Activated CD4-positive, CD25-positive, alpha-beta regulatory T cell treated with anti-CD3 and anti-CD28 coated beads, Interleukin-2, amount 50 U/mL, for 72 hours (primary cell): Measurements from ENCODE around the gene SCAMP1.
"Not testable (repeated sequence)": the region's sequence is repeated elsewhere in the genome, so short reads cannot be mapped to it uniquely, and the experiment has no call there.

Experiments used
- DNase-seq: peaks from one replicate; pipeline ENCODE4 v3.0.0; 2021

The SCAMP1 gene, protein sequence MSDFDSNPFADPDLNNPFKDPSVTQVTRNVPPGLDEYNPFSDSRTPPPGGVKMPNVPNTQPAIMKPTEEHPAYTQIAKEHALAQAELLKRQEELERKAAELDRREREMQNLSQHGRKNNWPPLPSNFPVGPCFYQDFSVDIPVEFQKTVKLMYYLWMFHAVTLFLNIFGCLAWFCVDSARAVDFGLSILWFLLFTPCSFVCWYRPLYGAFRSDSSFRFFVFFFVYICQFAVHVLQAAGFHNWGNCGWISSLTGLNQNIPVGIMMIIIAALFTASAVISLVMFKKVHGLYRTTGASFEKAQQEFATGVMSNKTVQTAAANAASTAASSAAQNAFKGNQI

DNA sequence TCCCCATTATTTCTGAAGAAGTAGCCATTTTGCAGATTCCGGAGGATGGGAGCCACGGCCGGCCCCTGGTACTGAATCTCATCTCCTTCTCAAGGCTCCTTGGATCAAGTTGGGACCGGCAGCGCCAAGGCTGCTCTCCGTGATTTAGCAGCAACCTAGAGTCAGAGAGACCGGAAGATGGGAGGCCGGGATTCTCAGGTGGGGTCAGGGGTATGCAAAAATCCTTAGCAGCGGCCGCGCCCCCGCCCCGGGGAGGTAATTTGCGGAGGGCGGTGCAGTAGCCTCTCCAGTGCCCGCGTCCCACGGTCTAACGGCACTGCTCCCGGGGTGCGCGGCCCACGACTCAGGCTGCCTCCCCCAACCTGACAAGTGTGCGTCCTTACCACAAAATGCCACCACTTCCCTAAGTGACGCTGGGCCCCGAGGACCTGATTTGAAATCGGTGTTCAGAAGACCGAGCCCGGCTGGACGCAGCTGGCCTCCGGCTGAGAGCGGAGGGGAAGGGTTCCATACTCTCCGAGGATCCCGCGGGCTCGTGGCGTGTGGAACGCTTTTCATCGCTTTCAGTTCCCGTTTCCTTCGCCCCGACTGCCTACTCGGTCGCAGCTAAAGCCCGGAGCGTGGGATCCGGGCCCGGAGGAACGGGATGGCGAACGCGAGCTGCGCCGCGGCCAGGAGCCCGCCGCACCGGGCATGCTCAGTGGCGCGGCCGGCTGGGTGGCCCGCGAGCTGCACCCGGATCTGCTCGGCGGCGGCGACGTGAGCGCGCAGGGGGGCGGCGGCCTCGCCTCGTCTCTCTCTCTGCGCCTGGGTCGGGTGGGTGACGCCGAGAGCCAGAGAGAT is at the start of gene SCAMP1:
Gene SCAMP1, plus strand, starts transcription at position 787 of the 843 bp plus-strand sequence. Its CDS starts 55 bp downstream, at position 842.
- DNase-seq, result peak; percentile 90

DNA sequence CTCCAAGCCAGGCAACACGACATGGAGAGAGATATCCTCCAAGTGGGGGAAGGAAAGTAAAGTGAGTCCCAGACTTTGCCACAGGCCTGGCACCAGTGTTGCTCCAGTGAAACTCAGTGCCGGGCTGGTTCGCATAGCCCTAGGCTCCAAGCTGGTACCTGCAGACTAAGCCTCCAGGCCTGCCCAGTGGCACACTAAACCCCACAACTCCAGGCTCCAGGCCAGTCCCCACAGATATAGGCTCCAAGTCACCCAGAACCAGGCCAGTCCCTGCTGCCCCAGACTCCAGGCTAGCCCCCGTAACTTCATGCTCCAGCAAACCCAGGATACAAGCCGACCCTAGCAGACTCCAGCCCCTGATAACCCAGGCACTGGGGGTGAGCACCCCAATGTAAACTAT is 42.9 kb upstream of the SCAMP1 start:
- no peak for DNase-seq

DNA sequence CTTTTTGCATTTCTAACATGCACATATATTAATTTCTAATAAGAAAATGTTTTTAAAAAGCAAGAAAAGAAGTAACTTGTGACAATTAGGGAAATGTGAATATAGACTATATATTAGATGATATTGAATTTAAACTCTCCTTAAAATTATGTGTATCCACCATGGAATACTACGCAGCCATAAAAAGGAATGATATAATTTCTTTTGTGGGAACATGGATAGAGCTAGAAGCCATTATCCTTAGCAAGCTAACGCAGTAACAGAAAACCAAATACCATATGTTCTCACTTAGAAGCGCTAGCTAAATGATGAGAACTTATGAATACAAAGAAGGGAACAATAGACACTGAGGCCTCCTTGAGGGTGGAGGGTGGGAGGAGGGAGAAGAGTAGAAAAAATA is 42.1 kb upstream of the SCAMP1 start:
- no peak for DNase-seq

DNA sequence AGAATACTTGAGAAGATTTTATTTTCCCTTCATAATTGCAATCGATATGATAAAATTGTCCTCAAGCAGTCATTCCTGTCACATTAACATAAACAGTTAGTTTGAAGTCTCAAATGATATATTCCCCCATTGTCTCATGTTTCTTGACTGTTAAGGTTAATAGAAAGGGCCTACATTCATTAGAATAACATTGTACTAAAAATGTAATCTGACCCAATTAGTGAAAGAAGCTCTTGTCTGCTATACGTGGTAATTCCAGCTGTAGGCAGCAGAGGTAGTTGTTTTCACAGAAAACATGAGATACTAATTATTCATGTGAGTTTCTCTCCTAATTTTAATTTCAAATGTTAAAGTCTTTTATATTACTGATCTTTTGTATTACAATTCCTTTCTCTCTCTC is 40.0 kb upstream of the SCAMP1 start:
- no peak for DNase-seq

DNA sequence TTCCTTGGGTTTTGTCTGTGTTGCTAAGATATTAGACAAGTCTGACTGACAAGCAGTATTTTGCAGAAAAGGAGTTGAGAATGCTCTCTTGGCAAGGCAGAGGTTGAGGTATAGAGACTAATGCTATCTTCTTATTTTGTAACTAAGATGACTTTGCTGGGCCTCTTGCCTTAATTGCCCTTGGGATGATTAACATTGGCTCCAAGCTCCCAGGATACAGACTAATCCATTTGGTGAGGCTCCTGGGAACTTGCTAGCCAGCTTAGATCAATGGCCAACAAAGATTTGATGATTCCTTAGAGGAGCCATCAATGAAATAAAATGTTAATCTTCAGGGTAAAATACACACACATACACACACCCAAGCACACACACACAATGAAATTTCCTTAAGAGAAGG is 37.2 kb upstream of the SCAMP1 start:
- no peak for DNase-seq

DNA sequence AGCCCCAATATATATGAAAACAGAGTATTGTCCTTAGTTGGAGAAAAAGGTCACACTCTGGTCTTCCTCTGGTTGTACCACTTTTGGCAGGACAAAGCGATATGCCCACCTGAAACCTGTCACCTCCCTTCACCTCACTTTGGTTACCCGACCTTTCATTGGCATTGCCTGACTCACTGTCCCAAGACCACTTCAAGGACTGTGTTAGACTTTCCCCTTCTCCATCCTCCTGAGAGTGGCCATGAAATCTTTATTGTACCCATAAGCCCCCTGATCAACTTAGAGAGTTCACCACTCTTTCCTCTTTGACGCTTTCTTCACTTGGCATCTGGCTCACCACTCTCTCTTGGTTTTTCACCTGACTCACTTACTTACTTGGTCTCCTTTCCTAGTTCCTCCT is 33.5 kb upstream of the SCAMP1 start:
- no peak for DNase-seq

DNA sequence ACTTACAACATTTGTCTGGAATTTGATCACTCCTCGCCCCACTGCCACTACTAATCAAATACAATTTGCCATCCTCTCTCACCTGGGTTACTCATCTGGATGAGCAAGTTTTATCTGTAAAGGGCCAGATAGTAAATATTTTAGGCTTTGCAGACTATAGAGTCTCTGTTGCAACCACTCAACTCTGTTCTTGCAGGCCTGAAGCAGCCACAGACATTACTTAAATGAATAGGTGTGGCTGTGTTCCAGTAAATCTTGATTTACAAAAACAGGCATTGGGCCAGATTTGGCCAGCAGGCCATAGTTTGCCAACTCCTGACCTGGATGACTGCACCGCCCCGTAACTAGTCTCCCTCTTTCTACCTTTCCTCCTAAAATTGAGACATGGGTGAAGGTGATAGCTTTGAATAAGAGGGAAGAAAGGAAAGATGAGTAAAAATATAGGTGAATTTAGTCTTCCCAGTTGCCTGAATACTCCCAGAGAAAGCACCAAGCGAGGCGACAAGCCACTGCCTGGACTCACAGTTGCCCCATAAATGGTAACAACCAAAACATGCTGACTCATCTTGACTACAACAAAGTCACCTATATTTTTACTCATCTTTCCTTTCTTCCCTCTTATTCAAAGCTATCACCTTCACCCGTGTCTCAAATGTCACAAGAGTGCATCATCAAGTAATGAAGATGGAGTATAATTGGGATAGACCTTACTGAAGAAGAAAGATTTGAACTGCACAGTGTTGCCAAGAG is 32.5 kb upstream of the SCAMP1 start:
- DNase-seq, result no peak

DNA sequence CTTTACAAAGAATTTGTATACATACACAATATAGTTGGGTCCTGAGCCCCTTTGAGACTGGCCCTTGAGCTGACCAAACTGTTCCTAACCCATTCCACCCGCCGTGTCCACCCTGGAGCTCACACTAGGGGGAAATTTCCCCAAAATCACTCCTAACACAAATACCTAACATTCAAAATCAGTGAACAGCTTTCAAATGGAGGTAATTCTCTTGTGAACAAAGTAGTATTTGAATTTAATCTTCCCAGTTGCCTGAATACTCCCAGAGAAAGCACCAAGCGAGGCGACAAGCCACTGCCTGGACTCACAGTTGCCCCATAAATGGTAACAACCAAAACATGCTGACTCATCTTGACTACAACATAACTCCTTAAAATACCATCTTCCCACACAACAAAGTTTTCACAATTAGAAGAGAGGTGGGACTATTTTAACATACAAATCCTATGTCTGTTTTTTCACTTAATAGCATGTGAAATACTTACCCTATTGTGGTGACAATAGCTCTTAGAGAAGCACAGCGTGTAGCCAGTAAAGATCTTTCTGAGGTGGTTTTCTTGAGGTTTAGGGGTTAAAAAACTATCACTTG is 31.7 kb upstream of the SCAMP1 start:
- DNase-seq, result no peak

DNA sequence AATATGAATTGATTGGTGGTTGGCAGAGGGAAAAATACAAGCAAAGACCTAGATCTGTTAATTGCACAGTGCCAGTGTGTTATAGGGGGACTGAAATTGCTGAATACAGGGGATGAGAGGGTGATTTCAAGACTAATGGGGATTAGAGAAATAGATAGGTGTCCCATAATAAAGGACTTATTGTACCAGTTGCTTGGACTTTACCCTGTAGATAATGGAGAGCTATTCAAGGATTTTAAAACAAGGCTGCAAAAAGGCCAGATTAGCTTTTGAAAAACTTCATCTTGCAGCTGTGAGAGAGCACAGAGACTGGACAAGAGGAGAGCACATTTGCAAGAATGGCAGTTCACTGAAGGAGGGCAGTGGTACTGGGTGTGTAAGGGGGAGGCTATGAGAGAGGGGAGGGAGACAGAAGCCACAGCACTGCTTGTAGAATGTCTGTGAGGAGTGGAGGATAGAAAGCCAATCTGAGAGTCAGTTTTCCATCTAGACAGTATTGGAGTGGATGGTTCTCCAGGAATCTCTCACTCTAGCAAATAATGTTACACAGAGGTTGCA is 28.8 kb upstream of the SCAMP1 start:
- no peak for DNase-seq

DNA sequence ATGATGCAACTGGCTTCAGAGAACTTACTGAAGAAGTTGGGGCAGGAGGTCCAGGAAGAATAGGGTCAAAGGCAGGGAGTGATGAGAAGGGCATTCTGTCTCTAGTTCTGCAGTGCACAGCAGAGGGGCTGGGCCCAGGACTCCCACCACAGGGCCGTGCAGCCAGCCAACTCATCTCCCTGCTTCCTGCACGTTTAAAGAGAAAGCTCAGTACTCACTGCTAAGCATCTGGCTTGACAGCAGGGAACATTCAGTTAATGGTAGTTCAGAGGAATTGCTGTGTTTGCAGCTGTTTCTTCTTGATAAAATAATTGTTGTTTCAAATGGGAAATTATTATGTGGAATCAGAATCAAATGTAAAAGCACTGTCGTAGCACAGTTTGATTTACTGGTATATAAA is 25.6 kb upstream of the SCAMP1 start:
- DNase-seq, result no peak

DNA sequence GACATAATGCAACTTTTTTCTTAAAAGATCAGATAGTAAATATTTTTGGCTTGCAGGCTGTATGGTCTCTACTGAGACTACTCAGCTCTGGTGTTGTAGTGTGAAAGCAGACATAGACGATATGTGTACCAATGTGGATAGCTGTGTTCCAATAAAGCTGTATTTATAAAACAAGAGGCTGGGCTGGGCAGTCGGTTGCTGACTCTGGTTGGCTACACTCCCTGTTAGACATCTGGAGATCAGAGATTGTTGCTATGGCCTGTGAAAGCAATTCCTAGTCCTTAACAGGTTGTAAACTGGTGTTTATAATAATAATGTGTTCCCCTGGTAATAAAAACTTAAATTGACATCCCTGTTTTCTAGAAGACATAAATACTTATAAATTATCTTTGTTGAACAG is 24.4 kb upstream of the SCAMP1 start:
- DNase-seq, result no peak

DNA sequence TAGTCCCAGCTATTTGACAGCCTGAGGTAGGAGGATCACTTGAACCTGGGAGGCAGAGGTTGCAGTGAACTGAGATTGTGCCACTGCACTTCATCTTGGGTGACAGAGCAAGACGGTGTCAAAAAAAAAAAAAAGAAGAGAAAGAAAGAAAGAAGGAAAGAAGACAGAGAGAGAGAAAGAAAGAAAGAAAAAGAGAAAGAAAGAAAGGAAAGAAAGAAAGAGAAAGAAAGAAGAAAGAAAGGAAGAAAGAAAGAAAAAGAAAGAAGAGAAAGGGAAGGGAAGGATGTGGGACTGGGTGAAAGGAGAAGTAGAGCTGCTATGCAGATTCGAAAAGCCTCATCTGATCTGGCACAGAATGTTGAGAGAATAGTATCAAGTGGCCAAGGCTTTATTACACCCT is 23.7 kb upstream of the SCAMP1 start:
- DNase-seq, result no peak

DNA sequence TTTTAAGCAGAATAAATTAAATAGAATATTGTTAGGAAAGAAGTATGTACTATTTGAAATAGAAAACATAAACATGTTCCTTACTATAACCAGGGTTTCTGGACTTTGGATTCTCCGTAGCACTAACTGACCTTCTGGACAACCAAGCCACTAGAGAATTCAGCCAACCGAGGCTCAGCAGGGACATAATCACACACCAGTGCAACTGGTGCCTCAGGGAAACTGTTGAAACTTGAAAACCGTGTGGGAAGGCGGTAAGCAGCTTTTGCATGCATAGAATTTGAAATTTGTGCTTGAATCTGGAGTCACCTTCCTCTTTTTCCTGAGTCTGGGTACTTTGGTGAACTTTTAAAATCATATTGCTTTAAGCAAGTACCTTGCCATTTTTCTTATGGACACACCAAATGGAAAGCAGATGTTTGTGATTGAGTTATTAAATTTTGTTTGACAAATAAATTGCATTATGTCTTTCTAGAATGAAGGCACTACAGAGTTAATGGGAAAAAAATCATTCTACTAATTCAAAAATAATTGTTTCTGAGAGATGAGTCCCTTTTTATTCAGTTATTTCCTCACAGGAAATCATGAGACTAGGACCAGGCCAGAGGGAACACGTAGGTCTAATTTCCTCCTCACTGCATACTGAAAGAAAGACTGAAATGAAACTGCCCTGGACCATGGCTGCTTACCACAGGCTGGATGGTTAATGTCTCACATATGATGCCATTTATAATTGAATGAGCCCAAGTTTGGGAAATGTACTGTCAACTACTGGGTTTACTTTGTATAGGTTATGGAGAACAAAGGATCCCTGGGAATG is 20.6 kb upstream of the SCAMP1 start:
- DNase-seq, result no peak

DNA sequence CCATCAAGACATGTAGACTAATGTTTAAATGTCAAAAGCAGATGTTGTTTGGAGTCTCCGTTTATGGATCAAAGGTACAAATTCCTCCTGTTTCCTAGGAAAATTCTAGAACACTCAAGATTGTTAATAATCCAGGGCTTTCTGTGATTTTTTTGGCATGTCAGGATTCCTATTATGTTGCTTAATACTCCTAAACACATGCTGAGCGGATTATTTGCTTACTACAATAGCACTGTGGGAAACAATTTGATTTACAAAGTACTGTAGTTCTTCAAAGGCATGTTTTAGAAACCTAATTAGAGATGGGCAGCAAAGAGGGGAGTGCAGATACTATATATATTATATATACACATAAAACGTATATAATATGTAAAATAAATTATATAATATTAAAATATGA is 19.0 kb upstream of the SCAMP1 start:
- DNase-seq, result no peak

DNA sequence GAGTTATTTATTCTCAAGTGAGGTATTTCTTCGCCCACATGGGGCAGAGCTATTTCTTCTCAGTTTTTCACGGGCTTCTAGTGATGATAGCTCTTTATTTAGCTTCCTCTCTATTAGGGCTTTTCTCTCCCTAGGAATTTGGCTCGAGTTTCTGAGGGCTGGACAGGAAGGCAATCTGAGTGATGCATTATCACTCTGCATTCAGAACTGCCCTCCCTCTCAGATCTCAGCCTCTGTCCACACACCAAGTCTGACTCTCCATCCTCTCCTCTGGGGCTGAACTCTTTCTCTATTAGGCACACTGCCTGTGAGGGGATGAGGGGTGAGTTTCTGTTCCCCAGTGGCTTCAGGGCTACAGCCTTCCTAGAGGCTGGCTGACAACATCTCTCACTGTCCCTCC is 14.9 kb upstream of the SCAMP1 start:
- DNase-seq, result no peak

DNA sequence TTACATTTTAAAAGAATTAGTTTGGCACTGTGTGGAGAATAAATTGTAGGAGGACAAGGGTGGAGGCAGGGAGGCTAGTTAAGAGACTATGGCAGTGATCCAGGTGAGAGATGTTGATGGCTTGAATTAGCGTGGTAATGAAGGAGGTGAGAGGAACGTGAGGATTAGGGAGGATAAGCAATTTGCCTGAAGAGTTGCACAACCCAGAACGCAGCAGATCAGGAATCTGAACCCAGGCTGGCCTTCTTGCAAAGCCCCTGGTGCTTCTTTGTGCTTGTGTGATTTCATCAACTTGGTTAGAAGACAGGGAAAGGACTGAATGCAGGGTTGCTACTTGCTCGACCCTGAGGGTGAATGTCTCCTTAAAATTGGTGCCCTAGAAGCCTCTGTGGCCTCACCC is 6.9 kb upstream of the SCAMP1 start:
- no peak for DNase-seq

DNA sequence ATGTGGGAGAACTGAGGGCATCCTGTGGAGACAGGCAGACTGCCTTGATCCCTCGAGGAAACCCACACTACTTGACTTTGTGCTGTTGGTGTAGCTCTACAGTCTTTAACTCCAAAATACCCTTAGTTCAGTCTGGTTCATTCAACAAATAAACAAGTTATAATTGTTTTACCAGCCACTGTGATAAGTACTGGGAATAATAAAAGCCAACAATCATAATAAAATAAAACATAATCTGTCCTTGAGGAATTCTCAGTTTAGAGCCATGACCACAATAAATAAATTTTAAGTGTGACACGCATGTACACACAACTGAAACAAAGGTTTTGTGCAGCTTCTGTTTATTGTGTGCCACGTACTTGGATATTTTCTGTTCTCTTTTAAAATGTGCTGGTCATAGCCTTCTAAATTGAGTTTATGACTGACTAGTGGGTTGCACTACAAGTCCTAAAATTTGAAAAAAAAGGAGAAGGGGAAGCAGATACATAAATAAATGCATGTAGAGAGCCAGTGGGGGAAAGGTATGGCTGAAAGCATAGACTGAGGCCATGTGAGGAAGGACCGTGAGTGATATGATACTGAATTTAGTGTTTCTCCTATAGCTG is 6.2 kb upstream of the SCAMP1 start:
- DNase-seq, result no peak

DNA sequence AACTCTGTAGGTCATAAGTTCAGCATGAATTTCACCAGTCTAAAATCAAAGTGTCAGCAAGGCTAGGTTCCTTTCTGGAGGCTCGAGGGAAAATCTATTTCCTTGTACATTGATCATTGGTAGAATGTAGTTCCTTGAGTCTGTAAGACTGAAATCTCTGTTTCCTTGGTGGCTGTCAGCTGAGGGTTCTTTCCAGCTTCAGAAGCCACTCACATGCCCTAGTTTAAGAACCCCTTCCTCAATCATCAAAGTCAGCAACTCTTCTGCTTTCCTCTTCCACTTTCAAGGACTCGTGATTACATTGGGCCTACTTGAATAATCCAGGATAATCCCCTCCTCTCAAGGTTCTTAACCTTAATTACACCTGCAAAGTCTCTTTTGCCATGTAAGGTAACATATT is 4.9 kb upstream of the SCAMP1 start:
- no peak for DNase-seq

DNA sequence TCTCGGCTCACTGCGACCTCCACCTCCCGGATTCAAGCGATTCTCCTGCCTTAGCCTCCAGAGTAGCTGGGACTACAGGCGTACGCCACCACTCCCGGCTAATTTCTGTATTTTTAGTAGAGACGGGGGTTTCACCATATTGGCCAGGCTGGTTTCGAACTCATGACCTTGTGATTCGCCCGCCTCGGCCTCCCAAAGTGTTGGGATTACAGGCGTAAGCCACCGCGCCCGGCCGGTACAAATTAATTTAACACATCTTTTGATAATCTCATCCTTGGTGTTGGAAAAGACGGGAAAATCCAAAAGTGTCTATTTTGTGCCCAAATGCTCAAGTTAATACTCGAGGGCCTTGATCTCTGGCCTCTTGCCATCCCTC is 974 bp upstream of the SCAMP1 start:
- DNase-seq, result not testable (repeated sequence)

DNA sequence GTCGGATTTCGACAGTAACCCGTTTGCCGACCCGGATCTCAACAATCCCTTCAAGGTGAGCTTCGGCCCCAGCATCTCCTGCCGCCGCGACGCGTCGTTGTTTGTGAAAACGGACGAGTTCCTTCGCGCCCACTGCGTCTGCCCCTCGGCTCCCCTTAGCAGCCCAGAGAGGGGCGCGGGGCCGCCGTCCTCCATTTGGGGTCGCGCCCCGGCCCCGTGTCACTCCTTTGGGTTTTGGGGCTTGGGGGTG is 182 bp downstream of the SCAMP1 start:
- no peak for DNase-seq

DNA sequence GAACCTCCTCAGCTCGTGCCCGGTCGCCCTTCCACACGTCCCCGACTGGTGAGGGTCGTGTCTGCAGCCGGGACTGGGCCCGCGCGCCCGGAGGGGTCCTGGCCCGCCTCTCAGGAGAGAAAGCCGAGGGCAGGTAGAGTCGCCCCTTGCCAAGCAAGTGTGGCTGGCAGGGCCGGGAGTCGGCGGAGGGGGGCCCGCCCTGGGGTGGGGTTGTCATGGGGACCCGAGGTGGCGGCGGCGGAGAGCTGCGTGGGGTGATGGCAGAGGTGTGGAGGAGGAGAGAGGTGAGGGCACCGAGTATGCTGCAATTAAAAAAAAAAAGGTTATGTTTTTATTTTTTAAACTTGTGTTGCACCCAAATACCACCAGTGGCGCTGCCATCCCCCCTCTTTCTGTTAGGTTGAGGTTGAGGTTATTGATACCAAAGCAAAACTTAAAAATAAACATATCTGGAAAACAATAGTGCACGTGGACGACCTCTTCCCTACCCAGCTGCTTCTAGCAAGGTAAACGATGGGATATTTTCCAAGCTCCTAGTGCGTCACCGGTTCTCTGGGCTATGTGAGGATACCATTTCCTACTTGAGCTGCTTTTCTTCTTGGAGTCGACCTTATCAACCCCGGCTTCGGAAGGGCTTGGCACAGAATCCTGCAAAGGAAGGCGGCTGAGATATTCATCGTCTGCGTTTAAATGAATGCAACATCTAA is 660 bp downstream of the SCAMP1 start:
- DNase-seq, result peak; percentile 62
